ENCODE results near the gene LMTK3. TPM values are rescaled to one million over a fixed set of nuclear protein-coding genes. Genes with fewer than 3 reads are reported as not detected.

LMTK3 gene
- polyA plus RNA-seq, 1 donor (not counting 4 experiments of a cell fraction or from before 2014, with no cell fraction given): 0.51 TPM

GRCh38 chr19:48458016-48458415 lies 53.6 kb downstream of the LMTK3 start:
- H3K79me2 ChIP-seq (ENCODE audit: control insufficient read depth, insufficient read depth, low read length): peaks cover 12% of the 10 kb centered on the region
- TF ChIP-seq, protein P1, sequence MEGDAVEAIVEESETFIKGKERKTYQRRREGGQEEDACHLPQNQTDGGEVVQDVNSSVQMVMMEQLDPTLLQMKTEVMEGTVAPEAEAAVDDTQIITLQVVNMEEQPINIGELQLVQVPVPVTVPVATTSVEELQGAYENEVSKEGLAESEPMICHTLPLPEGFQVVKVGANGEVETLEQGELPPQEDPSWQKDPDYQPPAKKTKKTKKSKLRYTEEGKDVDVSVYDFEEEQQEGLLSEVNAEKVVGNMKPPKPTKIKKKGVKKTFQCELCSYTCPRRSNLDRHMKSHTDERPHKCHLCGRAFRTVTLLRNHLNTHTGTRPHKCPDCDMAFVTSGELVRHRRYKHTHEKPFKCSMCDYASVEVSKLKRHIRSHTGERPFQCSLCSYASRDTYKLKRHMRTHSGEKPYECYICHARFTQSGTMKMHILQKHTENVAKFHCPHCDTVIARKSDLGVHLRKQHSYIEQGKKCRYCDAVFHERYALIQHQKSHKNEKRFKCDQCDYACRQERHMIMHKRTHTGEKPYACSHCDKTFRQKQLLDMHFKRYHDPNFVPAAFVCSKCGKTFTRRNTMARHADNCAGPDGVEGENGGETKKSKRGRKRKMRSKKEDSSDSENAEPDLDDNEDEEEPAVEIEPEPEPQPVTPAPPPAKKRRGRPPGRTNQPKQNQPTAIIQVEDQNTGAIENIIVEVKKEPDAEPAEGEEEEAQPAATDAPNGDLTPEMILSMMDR (optimal IDR thresholded peaks at IDR 0.05 in 1 of 3, IDR thresholded peaks at IDR 0.05 in 1 of 3, conservative IDR thresholded peaks at IDR 0.05 in 1 of 3; ENCODE audit: extremely low read depth in 1 of 3, insufficient read depth in 2 of 3, low read length in 3 of 3): no peak
- no peak for TF ChIP-seq EZH2 (IDR thresholded peaks at IDR 0.05; ENCODE audit: low read length)
- no peak overlapping the region for H3K4me2 ChIP-seq (ENCODE audit: control insufficient read depth, extremely low read depth, insufficient read depth, low read depth, low read length)
- FAIRE-seq (no peak), DNase-seq (ENCODE audit: low read depth, low spot score) (no peak)
- H2AFZ ChIP-seq (ENCODE audit: control insufficient read depth, low read length): no peak overlapping the region
- H3K36me3 ChIP-seq (ENCODE audit: control insufficient read depth in 2 of 2, extremely low read depth in 1 of 2, insufficient read depth in 2 of 2, low read length in 2 of 2): peaks cover 20 to 24% of the 10 kb centered on the region in 2 experiments
- no peak overlapping the region for H3K4me3 ChIP-seq (ENCODE audit: control insufficient read depth in 2 of 3, extremely low read depth in 1 of 3, insufficient read depth in 2 of 3, low read depth in 1 of 3, low read length in 3 of 3)
- no peaks in the 10 kb centered on the region for H3K27me3 ChIP-seq (ENCODE audit: control insufficient read depth, extremely low read depth, insufficient read depth, low read length)
- no peak overlapping the region for H3K9ac ChIP-seq (ENCODE audit: control insufficient read depth, extremely low read depth, insufficient read depth, low read length)
- H3K9me1 ChIP-seq (ENCODE audit: control insufficient read depth, extremely low read depth, insufficient read depth, low read length): no peaks in the 10 kb centered on the region
- H4K20me1 ChIP-seq (ENCODE audit: control insufficient read depth, extremely low read depth, insufficient read depth, low read length): no peaks in the 10 kb centered on the region
- dilution Hi-C loops (cut with MboI; ENCODE audit: extremely low pct_ligation_motif_present, low sequenced_read_pairs): no loop called here
- no peak overlapping the region for H3K27ac ChIP-seq (ENCODE audit: control insufficient read depth, insufficient read depth, low read length)
- H3K9me3 ChIP-seq (ENCODE audit: control insufficient read depth, low read depth, low read length): no peaks in the 10 kb centered on the region
- no peaks in the 10 kb centered on the region for H3K4me1 ChIP-seq (ENCODE audit: control insufficient read depth, extremely low read depth, insufficient read depth, low read length)

GRCh38 chr19:48456864-48457263 lies 54.8 kb downstream of the LMTK3 start:
- Histone ChIP-seq H3K4me1 (ENCODE audit: control insufficient read depth, extremely low read depth, insufficient read depth, low read length) (no peaks in the 10 kb centered on the region), H3K27ac (ENCODE audit: control insufficient read depth, insufficient read depth, low read length) (no peak overlapping the region), H3K4me2 (ENCODE audit: control insufficient read depth, extremely low read depth, insufficient read depth, low read depth, low read length) (no peak overlapping the region), H3K27me3 (ENCODE audit: control insufficient read depth, extremely low read depth, insufficient read depth, low read length) (no peaks in the 10 kb centered on the region), H3K4me3 (ENCODE audit: control insufficient read depth in 2 of 3, extremely low read depth in 1 of 3, insufficient read depth in 2 of 3, low read depth in 1 of 3, low read length in 3 of 3) (no peak overlapping the region), H2AFZ (ENCODE audit: control insufficient read depth, low read length) (no peak overlapping the region), H3K79me2 (ENCODE audit: control insufficient read depth, insufficient read depth, low read length) (peaks cover 18% of the 10 kb centered on the region), H4K20me1 (ENCODE audit: control insufficient read depth, extremely low read depth, insufficient read depth, low read length) (no peaks in the 10 kb centered on the region), H3K36me3 (ENCODE audit: control insufficient read depth in 2 of 2, extremely low read depth in 1 of 2, insufficient read depth in 2 of 2, low read length in 2 of 2) (peaks cover 27% of the 10 kb centered on the region in 2 experiments), H3K9ac (ENCODE audit: control insufficient read depth, extremely low read depth, insufficient read depth, low read length) (no peak overlapping the region), H3K9me1 (ENCODE audit: control insufficient read depth, extremely low read depth, insufficient read depth, low read length) (no peaks in the 10 kb centered on the region), H3K9me3 (ENCODE audit: control insufficient read depth, low read depth, low read length) (no peaks in the 10 kb centered on the region)
- DNase-seq (ENCODE audit: low read depth, low spot score) (no peak), FAIRE-seq (no peak)
- TF ChIP-seq, protein P1 (optimal IDR thresholded peaks at IDR 0.05 in 1 of 3, IDR thresholded peaks at IDR 0.05 in 1 of 3, conservative IDR thresholded peaks at IDR 0.05 in 1 of 3; ENCODE audit: extremely low read depth in 1 of 3, insufficient read depth in 2 of 3, low read length in 3 of 3): no peak
- TF ChIP-seq EZH2 (IDR thresholded peaks at IDR 0.05; ENCODE audit: low read length): no peak
- dilution Hi-C loops (cut with MboI; ENCODE audit: extremely low pct_ligation_motif_present, low sequenced_read_pairs): no loop called here

All from keratinocyte (primary cell).